Activated CD8-positive, alpha-beta T cell treated with anti-CD3 and anti-CD28 coated beads for 36 hours (primary cell): Measurements from ENCODE around the gene TBX21. TPM values are rescaled to one million over a fixed set of nuclear protein-coding genes. Genes with fewer than 3 reads are reported as not detected.
A peak's percentile ranks its signal among the peaks of the same experiment; 100 is the strongest.

ENCODE experiments used
- ATAC-seq: fragments of 200-7000 bp; cut with Tn5 transposase; one replicate; pipeline ENCODE4 v1.10.0; 2021; ENCODE audit warnings: mild to moderate bottlenecking, moderate library complexity
- CTCF ChIA-PET: fragments of 350-600 bp; sonication (Branson Sonifier 250); formaldehyde crosslinking; loops from one replicate; lab custom pipeline; 2021; ENCODE audit warnings: antibody characterized with exemption; lab: Charles Lee
- POLR2A ChIA-PET: fragments of 350-600 bp; sonication (Branson Sonifier 250); formaldehyde crosslinking; loops from one replicate; lab custom pipeline; 2021; ENCODE audit warnings: antibody characterized with exemption; lab: Charles Lee
- DNase-seq: peaks from one replicate; pipeline ENCODE4 v3.0.0-alpha.2; 2020
- H3K27ac Mint-ChIP-seq: one replicate; pipeline ENCODE4 v1.8.0; 2021; ENCODE audit warnings: mild to moderate bottlenecking, mixed read lengths
- H3K27me3 Mint-ChIP-seq: one replicate; pipeline ENCODE4 v1.8.0; 2021; ENCODE audit warnings: mixed read lengths
- H3K36me3 Mint-ChIP-seq: one replicate; pipeline ENCODE4 v1.8.0; 2021; ENCODE audit warnings: low read depth, mixed read lengths
- H3K4me1 Mint-ChIP-seq: one replicate; pipeline ENCODE4 v1.8.0; 2021; ENCODE audit warnings: low read depth, mixed read lengths
- H3K4me3 Mint-ChIP-seq: one replicate; pipeline ENCODE4 v1.8.0; 2021; ENCODE audit warnings: mild to moderate bottlenecking, moderate library complexity, mixed read lengths
- H3K9me3 Mint-ChIP-seq: one replicate; pipeline ENCODE4 v1.8.0; 2021; ENCODE audit warnings: mixed read lengths
- intact Hi-C: fragments of 100-400 bp; cut with micrococcal nuclease; formaldehyde crosslinking; loops from one replicate; pipeline ENCODE4 v1.10.0; 2022
- total RNA-seq, 2 experiments: library from RNA; stranded (reverse); gene quantifications; one replicate each; pipeline ENCODE4 v1.2.3, GENCODE V29; 2021
- TF ChIP-seq, protein P1 (sequence below): fragments of 200-600 bp; IDR thresholded peaks from one replicate; pipeline ENCODE4 v1.8.0; 2022; ENCODE audit warnings: antibody characterized with exemption, mild to moderate bottlenecking

Gene TBX21
- total RNA-seq, 2 experiments from 2014 or later = 53.0 to 56.9 TPM

DNA sequence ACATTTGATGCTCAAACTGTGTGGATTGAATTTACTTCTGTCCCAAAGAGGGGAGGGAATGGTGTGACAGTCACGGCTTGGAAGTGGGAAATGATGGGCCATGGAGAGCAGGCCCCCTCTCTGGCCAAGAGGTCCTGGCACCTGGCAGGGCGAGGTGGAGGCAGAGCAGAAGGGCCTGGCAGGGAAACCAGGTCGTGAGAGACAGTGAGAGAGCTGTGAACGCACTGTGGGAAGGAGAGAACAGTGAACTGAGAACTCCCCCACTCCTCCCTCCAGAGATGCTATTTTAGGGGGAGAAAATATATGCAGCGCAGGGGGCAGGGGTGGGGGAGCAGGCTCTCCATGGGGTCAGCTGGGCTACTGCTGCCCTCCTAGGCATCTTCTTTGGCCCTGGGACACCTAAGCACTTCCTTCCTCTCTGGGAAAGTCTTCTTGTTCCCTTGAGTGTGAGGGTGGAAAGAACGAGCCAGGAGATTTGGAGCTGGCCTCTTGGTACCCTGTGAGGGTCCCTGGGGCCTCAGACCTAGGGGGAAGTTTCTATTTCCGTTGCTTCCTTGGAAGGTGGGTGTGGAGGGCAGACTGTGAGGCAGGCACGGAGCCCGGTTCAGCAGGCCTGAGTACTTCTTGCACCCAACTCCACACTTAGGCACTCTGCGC lies 17.2 kb upstream of the TBX21 start:
- no peak for DNase-seq
- TF ChIP-seq, protein P1, sequence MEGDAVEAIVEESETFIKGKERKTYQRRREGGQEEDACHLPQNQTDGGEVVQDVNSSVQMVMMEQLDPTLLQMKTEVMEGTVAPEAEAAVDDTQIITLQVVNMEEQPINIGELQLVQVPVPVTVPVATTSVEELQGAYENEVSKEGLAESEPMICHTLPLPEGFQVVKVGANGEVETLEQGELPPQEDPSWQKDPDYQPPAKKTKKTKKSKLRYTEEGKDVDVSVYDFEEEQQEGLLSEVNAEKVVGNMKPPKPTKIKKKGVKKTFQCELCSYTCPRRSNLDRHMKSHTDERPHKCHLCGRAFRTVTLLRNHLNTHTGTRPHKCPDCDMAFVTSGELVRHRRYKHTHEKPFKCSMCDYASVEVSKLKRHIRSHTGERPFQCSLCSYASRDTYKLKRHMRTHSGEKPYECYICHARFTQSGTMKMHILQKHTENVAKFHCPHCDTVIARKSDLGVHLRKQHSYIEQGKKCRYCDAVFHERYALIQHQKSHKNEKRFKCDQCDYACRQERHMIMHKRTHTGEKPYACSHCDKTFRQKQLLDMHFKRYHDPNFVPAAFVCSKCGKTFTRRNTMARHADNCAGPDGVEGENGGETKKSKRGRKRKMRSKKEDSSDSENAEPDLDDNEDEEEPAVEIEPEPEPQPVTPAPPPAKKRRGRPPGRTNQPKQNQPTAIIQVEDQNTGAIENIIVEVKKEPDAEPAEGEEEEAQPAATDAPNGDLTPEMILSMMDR = no peak
- ChIA-PET POLR2A (interaction anchor here (0.6 to 11.4 kb wide), 8 partner anchors 9 to 66 kb away, joined by 3 to 233 read pairs (median 14); partner anchors contain the start of genes KPNB1, TBKBP1 and TBX21), CTCF (interaction anchor here (1.2 to 13.9 kb wide), 3 partner anchors 13 to 23 kb away, joined by 5 to 240 read pairs (median 40); partner anchors contain the start of gene TBX21)
- no peak for ATAC-seq
- peaks cover 3% of the 10 kb centered on the region for H3K36me3 Mint-ChIP-seq
- no peaks in the 10 kb centered on the region for H3K9me3 Mint-ChIP-seq
- H3K27ac Mint-ChIP-seq = peak overlapping the region; percentile 72
- intact Hi-C loops = no loop called here
- H3K4me3 Mint-ChIP-seq = peak overlapping the region; percentile 5
- H3K27me3 Mint-ChIP-seq = no peaks in the 10 kb centered on the region
- peaks cover 92% of the 10 kb centered on the region for H3K4me1 Mint-ChIP-seq

DNA sequence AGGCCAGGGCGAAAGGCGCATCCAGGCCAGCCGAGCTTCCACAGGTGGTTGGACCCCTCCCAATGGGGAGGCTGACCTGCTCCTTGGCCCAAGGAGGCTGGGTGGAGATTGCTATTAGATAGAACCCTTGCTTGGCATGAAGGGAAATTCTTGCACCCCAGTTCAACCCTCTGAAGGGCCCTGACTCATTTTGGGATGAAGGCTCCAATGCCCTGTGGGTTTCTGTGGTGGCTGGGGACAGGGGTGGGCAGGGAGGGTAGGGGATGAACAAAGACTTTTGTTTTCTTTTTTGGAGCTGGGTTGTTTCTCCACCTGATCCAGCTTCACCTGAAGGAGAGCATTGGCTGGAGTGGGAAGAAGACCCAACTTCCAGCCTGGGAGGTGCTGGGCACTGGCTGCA lies 16.7 kb upstream of the TBX21 start:
- ATAC-seq (no peak), DNase-seq (peak; percentile 56)
- H3K27me3 Mint-ChIP-seq = no peaks in the 10 kb centered on the region
- intact Hi-C loops = no loop called here
- TF ChIP-seq, protein P1 = no peak
- no peaks in the 10 kb centered on the region for H3K36me3 Mint-ChIP-seq
- peaks cover 90% of the 10 kb centered on the region for H3K4me1 Mint-ChIP-seq
- peak overlapping the region; percentile 62 for H3K4me3 Mint-ChIP-seq
- H3K27ac Mint-ChIP-seq = peak overlapping the region; percentile 94
- ChIA-PET POLR2A (interaction anchor here (0.6 to 11.4 kb wide), 6 partner anchors 9 to 66 kb away, joined by 3 to 233 read pairs (median 32); partner anchors contain the start of genes KPNB1, TBKBP1 and TBX21), CTCF (interaction anchor here (1.2 to 13.9 kb wide), 3 partner anchors 13 to 24 kb away, joined by 5 to 240 read pairs (median 40); partner anchors contain the start of gene TBX21)
- no peaks in the 10 kb centered on the region for H3K9me3 Mint-ChIP-seq

DNA sequence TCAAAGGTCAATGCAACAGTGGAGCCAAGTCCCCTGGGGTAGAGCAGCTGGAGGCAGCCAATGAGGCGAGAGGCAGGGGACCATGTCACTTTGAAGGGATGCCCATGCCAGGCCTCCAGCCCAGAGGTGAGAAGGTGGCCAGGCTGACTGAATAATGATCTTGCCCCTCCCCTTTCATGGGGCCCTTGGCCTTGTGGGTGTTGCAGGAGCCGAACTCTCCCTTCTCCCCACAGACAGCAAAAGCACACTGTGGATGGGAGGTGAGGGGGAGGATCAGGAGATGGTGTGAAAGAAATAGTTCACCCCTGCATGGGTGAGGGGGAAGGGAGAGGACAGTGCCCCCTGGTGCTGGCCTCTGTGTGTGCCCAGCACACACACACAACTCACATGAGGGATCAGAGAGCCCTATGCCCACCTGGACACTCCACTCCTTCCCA lies 15.8 kb upstream of the TBX21 start:
- peaks cover 90% of the 10 kb centered on the region for H3K4me1 Mint-ChIP-seq

DNA sequence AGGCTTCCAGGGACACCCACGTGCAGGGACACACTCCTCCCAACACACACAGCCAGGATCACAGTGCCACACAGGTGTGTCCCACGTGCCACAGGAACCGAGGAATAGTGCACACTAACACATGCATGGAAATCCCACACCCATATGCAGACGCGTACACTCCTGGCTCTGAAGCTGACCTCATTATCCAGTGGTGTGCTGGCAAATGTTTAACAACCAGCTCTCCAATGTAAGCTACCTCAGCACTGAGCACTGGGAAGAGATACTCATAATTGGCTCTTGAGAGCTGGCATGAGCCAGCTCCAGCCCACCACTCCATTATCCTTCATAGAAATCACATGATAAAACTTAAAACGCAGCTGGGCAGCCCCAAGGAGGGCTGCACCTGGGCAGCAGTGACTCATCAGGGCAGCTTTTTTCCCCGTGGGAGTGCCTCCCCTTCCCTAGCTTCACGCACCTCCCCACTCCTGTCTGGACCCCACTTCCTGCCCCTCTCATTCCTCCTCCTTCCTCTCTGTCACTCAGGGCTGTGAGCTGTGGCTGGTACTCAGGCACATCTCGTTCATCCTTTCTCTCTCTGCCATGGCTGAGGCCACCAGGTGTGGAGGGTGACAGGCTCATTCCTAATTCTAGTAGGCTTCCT lies 14.9 kb upstream of the TBX21 start:
- TF ChIP-seq, protein P1 = no peak
- POLR2A ChIA-PET = interaction anchor here (0.6 to 11.4 kb wide), 12 partner anchors 8 to 390 kb away, joined by 3 to 233 read pairs (median 5); partner anchors contain the start of genes KPNB1, SNX11, TBKBP1 and TBX21
- intact Hi-C loops = loop anchor here (2.0 kb wide), 2 partner anchors 15 kb away; partner anchors contain the start of gene TBX21
- DNase-seq (peak; percentile 54), ATAC-seq (peak; percentile 4)
- Mint-ChIP-seq H3K27ac (peak overlapping the region; percentile 94), H3K9me3 (no peaks in the 10 kb centered on the region), H3K36me3 (no peaks in the 10 kb centered on the region), H3K4me3 (peak overlapping the region; percentile 62), H3K4me1 (peaks cover 84% of the 10 kb centered on the region), H3K27me3 (no peaks in the 10 kb centered on the region)
- CTCF ChIA-PET = interaction anchor here (0.9 to 13.9 kb wide), 10 partner anchors 9 to 228 kb away, joined by 3 to 240 read pairs (median 4); partner anchors contain the start of genes KPNB1 and TBX21

More for the DNA sequence above, 15.8 kb upstream of the TBX21 start:
- POLR2A ChIA-PET = interaction anchor here (1.3 to 11.4 kb wide), 6 partner anchors 8 to 67 kb away, joined by 4 to 233 read pairs (median 32); partner anchors contain the start of genes KPNB1, TBKBP1 and TBX21
- CTCF ChIA-PET = interaction anchor here (1.0 to 13.9 kb wide), 6 partner anchors 10 to 51 kb away, joined by 3 to 240 read pairs (median 6); partner anchors contain the start of gene TBX21
- no peaks in the 10 kb centered on the region for H3K36me3 Mint-ChIP-seq
- H3K27ac Mint-ChIP-seq = peak overlapping the region; percentile 94
- H3K27me3 Mint-ChIP-seq = no peaks in the 10 kb centered on the region
- ATAC-seq (peak; percentile 15), DNase-seq (peak; percentile 80)
- TF ChIP-seq, protein P1 = peak; percentile 63
- peak overlapping the region; percentile 62 for H3K4me3 Mint-ChIP-seq
- intact Hi-C loops = no loop called here
- H3K9me3 Mint-ChIP-seq = no peaks in the 10 kb centered on the region
